TTC549 (cell line): ENCODE data around the gene CUEDC1.

ENCODE experiments used
- FAIRE-seq: peaks from 2 replicates; lab custom pipeline; 2012; peaks lifted over from hg19 to GRCh38; lab: Jason Lieb, UNC

CUEDC1 gene

GRCh38 chr17:57874434-57875289, 80.5 kb downstream of the CUEDC1 start:
- FAIRE-seq = no peak

GRCh38 chr17:57874058-57874419, 81.2 kb downstream of the CUEDC1 start:
- no peak for FAIRE-seq

DNA sequence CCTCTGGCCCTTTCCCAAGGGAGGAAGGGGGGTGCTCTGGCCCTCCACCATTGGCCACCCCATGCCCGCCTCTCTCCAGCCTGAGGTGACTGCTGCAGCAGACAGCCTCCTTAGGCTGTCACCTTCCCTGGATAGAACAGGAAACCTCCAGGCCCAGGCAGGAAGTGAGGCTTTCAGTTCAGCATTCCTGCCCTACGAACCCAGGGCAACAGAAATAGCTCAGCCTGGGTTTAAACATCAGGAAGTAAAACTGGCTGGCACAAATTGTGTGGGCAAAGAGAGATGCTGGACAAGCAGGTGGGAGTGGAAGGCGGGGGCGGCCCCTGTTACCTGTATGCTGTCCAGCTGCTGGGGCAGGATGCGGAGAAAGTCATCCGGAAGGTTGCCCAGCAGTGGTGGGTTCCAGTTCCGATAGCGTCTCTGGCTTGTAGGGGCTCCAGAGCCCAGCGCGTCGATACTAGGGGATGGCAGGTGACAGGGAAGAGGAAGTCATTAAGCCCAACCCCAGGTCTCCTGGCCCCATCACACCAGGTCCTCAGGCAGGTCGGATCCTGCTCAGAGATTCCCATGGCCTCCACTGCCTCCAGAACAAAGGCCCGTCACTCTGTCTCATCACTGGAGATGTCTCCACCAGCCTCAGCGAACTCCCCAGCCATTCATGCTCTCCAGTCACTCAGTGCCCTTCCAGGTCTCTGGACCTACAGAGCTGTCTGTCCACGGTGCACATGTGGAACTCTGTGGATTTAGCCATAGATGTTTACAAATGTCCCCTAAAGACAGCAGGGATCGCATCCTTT, 81.8 kb downstream of the CUEDC1 start:
- FAIRE-seq = no peak

GRCh38 chr17:57872536-57872935, 82.7 kb downstream of the CUEDC1 start:
- no peak for FAIRE-seq

DNA sequence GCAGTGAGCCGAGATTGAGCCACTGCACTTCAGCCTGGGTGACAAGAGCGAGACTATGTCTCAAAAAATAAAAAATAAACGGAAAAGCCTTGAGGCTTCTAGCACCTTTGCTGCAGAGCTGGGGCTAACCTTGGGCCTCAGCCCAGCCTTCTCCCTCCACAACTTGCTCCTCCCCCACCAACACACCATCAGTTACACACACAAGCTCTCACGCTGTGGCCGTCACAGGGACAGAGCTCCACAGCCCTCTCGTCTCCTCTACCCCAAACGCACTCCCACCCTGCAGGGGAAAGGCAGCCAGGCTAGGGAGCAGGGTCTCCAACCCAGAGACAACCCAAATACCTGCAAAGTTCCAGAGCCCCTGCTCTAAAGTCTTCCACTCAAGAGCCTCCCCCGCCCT, 83.3 kb downstream of the CUEDC1 start:
- FAIRE-seq = no peak

- no peak for FAIRE-seq
Measured at GRCh38 chr17:57871155-57871554, 84.1 kb downstream of the CUEDC1 start.

DNA sequence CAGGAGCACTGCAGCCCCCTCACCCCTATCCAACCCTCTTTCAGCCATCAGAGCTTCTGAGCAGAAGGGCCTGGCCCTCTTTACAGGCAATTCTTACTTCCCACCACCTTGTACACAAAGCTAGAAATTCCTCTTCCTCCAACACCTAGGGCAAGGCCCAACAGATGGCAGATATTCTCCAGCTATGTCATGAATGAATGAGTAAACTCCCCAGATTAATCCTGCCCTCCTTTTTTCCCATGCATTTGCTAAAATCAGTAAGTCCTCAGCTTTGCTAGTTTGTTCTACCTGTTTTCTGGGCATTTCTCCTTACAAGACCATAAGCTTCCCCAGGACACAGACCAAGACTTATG, 85.0 kb downstream of the CUEDC1 start:
- no peak for FAIRE-seq

DNA sequence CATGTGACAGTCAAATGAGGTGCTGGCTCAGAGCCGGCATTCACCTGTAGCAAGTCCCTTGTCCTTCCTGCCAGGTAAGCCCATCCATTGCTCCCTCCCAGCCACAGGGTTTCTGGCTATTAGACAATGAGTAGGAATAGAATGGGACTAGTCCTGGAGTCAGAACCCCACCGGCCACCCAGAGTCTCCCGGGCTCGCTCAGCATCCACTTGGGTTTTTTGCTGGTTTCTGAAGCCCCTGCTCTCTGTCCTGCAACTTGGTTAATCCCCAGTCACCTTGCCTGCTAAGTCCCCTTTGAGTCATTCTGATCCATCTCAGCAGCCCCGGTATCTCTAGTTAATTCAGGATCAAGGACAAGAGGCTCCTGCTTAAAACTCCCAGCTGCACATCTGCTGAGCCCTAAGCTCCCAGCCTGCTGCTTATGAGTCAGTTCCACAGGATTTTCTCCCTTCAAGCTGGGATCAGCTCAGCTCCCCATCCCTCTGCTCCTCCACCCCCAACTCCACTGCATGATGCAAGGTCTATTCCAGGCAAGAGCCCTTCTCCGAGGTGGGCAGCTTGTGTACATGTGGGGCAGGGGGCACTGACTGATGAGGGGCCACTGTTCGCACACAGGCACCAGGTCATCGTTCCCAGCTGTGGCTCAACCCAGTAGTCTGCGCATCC, 85.5 kb downstream of the CUEDC1 start:
- FAIRE-seq = no peak

DNA sequence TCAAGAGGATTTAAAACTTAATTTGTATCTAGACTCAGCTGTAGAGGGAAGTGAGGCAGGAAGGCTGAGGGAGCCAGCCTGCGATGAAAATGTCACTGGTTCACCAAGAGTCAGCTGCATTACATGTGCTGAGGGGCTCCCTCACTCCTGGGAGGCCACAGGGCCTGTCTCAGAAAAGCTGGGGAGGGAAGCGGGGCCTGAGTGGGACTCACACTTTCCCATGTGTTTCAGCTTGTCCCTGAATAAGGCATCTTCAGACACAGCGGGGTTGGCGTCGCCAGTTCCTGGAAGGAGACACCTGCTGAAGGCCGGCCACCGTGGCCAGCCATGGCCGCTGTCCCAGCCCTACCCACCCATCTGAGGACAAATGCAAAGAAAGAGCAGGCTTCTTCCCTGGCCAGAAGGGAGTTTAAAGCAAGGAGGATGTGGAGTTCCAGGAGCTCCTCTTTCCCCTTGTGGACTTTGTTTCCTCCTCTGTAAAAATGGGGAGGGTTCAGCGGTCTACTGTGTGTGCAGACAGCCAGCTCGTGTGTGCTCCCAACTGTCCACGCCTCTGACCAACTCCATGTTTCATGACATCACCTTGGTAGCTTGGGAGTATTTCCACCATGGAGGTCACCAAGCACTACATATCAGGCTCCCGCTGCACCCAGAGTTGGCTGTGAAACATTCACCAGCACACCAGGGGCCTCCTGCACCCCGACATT, 86.1 kb downstream of the CUEDC1 start:
- FAIRE-seq = no peak

GRCh38 chr17:57868007-57868909, 87.0 kb downstream of the CUEDC1 start:
- FAIRE-seq = no peak

GRCh38 chr17:57867126-57867525, 88.1 kb downstream of the CUEDC1 start:
- no peak for FAIRE-seq

DNA sequence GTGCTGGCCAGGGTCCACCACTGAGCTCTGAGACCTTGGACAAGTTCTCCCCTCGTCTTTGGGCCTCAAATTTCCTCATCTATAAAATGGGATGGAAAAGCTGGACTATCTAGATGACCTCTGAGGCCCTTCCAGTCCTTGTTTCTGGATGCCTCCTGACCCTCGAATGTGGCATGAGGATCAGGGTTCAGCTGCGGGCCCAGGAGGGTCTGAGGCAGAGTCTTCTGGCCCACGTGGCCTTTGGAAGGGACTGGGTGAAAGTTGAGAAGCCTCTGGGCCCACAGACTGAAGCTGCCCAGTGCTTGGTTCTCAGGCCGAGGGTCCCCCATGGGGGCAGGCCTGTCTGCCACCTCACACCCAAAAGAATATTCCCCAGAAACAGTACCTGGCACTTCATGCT, 88.5 kb downstream of the CUEDC1 start:
- FAIRE-seq = no peak

GRCh38 chr17:57866319-57866718, 88.9 kb downstream of the CUEDC1 start:
- FAIRE-seq = no peak

- FAIRE-seq = no peak
Measured at GRCh38 chr17:57864273-57864672, 90.9 kb downstream of the CUEDC1 start.

- no peak for FAIRE-seq
Measured at GRCh38 chr17:57862694-57863667, 92.2 kb downstream of the CUEDC1 start.

GRCh38 chr17:57861790-57862693, 93.2 kb downstream of the CUEDC1 start:
- FAIRE-seq = no peak

DNA sequence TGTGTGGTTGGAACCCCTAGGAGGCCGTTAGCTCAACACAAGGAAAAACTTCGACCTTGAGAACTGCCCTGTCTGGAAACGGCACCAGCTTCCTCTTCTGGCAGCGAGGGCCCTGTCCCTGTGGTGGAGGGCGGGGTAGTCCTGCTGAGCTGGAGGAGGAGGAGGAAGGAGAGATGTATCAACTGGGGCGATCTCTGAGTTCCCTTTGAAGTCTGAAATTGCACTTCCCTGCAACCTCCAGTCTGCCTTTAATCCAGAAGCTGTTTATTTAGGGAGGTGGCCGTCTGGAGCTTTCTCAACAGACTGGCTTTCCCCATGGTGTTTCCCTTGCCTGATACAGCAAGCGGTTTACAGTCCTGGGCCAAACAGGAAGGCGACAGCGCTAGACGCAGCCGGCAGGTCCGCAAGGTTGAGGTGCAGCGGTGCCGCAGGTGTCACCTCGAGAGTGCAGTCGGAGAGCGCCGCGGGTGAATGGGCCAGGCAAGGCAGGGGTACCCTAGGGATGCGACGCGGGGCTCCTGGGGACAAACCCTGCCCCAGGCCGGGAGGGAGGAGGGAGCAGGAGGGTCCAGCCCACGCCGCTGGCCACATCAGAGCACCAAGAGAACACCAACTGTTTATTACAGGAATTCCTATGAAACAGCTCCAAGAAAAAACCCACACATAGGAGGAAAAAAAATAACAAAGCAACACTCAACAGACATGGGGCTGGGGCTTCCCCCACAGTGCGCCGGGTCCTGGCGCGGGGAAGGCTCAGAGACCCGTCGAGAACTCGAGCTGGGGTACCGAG, 94.0 kb downstream of the CUEDC1 start:
- FAIRE-seq = no peak

GRCh38 chr17:57860414-57860999, 94.7 kb downstream of the CUEDC1 start:
- FAIRE-seq = no peak
